ENCODE measurements around the gene ZNF33B.

- TF ChIP-seq POLR2A (IDR thresholded peaks at IDR 0.05) (no peak), CTCF (IDR thresholded peaks at IDR 0.05) (no peak)
These were observed 45.1 kb downstream of the ZNF33B start for GRCh38 chr10:42593284-42593683.
